ENCODE results near the gene CPSF2. TPM values are rescaled to one million over a fixed set of nuclear protein-coding genes. Genes with fewer than 3 reads are reported as not detected.
A peak's percentile ranks its signal among the peaks of the same experiment; 100 is the strongest.

The CPSF2 gene
- total RNA-seq, 4 donors from 2014 or later, result 32.8 to 62.4 (median 39.3) TPM

DNA sequence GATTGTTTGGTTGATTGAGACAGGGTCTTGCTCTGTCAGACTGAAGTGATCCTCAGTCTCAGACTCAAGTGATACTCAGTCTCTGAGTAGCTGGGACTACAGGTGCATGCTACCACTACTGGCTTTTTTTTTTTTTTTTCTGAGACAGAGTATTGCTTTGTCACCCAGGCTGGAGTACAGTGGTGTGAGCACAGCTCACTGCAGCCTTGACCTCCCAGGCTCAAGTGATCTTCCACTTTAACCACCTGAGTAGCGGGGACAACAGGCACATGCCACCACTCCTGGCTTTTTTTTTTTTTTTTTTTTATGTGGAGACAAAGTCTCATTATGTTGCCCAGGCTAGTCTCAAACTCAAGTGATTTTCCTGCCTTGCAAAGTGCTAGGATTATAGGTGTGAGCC lies 31.8 kb downstream of the CPSF2 start:
- Histone ChIP-seq H3K27ac (no peak overlapping the region), H3K36me3 (peaks cover 9 to 90% of the 10 kb centered on the region in 2 donors), H3K27me3 (no peaks in the 10 kb centered on the region), H3K9me3 (no peaks in the 10 kb centered on the region), H3K4me3 (no peak overlapping the region), H3K4me1 (peaks cover 0 to 8% (median 0%) of the 10 kb centered on the region in 3 donors)
- 100% methylated on average over 1 of the region's 1 CpG; no CpG with 5 or more reads in 1 of the 2 donors for WGBS, 2 donors (ENCODE audit: low coverage in 1 of 2)
- no peak for TF ChIP-seq POLR2A (IDR thresholded peaks at IDR 0.05)
- TF ChIP-seq, protein P1, sequence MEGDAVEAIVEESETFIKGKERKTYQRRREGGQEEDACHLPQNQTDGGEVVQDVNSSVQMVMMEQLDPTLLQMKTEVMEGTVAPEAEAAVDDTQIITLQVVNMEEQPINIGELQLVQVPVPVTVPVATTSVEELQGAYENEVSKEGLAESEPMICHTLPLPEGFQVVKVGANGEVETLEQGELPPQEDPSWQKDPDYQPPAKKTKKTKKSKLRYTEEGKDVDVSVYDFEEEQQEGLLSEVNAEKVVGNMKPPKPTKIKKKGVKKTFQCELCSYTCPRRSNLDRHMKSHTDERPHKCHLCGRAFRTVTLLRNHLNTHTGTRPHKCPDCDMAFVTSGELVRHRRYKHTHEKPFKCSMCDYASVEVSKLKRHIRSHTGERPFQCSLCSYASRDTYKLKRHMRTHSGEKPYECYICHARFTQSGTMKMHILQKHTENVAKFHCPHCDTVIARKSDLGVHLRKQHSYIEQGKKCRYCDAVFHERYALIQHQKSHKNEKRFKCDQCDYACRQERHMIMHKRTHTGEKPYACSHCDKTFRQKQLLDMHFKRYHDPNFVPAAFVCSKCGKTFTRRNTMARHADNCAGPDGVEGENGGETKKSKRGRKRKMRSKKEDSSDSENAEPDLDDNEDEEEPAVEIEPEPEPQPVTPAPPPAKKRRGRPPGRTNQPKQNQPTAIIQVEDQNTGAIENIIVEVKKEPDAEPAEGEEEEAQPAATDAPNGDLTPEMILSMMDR (IDR thresholded peaks at IDR 0.05), result no peak
- TF ChIP-seq EP300 (IDR thresholded peaks at IDR 0.05), result no peak
- no peak for TF ChIP-seq POLR2AphosphoS5 (IDR thresholded peaks at IDR 0.05)
- no peak for ATAC-seq

DNA sequence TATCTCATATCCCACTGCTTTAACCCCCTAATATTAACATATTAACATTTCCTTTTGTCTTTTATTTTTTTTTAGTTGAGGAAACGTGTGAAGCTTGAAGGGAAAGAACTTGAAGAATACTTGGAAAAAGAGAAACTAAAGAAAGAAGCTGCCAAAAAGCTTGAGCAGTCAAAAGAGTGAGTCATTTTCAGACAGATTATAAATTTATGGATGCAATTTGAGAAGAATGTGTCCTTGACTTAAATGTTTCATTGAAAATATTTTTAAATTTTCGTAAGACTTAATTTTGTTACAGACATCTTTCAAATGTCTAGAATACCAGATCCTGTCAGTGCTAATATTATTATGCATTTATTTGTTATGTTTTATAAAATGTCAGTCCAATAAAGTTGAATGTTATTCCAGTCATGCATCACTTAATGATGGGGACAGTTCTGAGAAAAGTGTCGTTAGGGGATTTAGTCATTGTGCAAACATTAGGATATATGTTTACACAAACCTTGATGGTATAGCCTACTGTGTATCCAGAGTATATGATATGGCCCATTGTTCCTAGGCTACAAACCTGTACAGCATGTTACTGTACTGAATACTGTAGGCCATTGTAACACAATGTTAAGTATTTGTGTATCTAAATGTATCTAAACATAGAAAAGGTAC lies 32.6 kb downstream of the CPSF2 start:
- TF ChIP-seq POLR2A (IDR thresholded peaks at IDR 0.05), result no peak
- TF ChIP-seq, protein P1 (IDR thresholded peaks at IDR 0.05), result no peak
- no peak for TF ChIP-seq POLR2AphosphoS5 (IDR thresholded peaks at IDR 0.05)
- no peak for TF ChIP-seq EP300 (IDR thresholded peaks at IDR 0.05)
- Histone ChIP-seq H3K4me1 (peaks cover 0 to 8% (median 0%) of the 10 kb centered on the region in 3 donors), H3K4me3 (no peak overlapping the region), H3K27ac (no peak overlapping the region), H3K9me3 (no peaks in the 10 kb centered on the region), H3K36me3 (peaks cover 14 to 90% of the 10 kb centered on the region in 2 donors), H3K27me3 (no peaks in the 10 kb centered on the region)
- no peak for ATAC-seq
- WGBS, 2 donors (ENCODE audit: low coverage in 1 of 2), result 32 to 37% methylated on average over 3 of the region's 3 CpGs

GRCh38 chr14:92160619-92161018 lies 38.9 kb downstream of the CPSF2 start:
- Histone ChIP-seq H3K4me3 (no peak overlapping the region), H3K27ac (peak overlapping the region in 3 of 4 donors; percentile 16 to 23 (median 18)), H3K36me3 (peaks cover 14 to 99% of the 10 kb centered on the region in 2 donors), H3K4me1 (no peaks in the 10 kb centered on the region), H3K9me3 (peaks cover 0 to 8% (median 0%) of the 10 kb centered on the region in 3 donors), H3K27me3 (no peaks in the 10 kb centered on the region)
- WGBS, 2 donors (ENCODE audit: low coverage in 1 of 2), result 37 to 48% methylated on average over 4 of the region's 4 CpGs
- ATAC-seq, result peak; percentile 81
- no peak for TF ChIP-seq EP300 (IDR thresholded peaks at IDR 0.05)
- no peak for TF ChIP-seq POLR2A (IDR thresholded peaks at IDR 0.05)
- no peak for TF ChIP-seq POLR2AphosphoS5 (IDR thresholded peaks at IDR 0.05)
- TF ChIP-seq, protein P1 (IDR thresholded peaks at IDR 0.05), result no peak

GRCh38 chr14:92161521-92161920 lies 39.8 kb downstream of the CPSF2 start:
- Histone ChIP-seq H3K27ac (no peak overlapping the region), H3K4me3 (no peak overlapping the region), H3K36me3 (peaks cover 14 to 99% of the 10 kb centered on the region in 2 donors), H3K4me1 (no peaks in the 10 kb centered on the region), H3K27me3 (no peaks in the 10 kb centered on the region), H3K9me3 (peaks cover 0 to 8% (median 0%) of the 10 kb centered on the region in 3 donors)
- WGBS, 2 donors (ENCODE audit: low coverage in 1 of 2), result 77 to 81% methylated on average over 3 of the region's 3 CpGs
- no peak for ATAC-seq
- no peak for TF ChIP-seq POLR2AphosphoS5 (IDR thresholded peaks at IDR 0.05)
- TF ChIP-seq EP300 (IDR thresholded peaks at IDR 0.05), result no peak
- TF ChIP-seq, protein P1 (IDR thresholded peaks at IDR 0.05), result no peak
- no peak for TF ChIP-seq POLR2A (IDR thresholded peaks at IDR 0.05)

DNA sequence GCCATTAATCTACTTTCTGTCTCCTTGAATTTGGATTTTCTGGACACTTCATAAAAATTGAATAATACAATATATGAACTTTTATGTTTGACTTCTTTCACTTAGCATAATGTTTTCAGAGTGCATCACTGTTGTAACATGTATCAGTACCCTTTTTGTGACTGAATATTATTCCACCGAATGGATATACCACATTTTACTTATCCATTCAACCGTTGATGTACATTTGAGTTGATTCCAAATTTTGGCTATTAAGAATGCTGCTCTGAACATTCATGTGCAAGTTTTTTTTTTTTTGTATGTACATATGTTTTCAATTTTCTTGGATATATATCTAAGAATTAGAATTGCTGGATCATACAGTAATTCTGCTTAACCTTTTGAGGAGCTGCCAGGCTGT lies 43.2 kb downstream of the CPSF2 start:
- no peak for TF ChIP-seq POLR2AphosphoS5 (IDR thresholded peaks at IDR 0.05)
- TF ChIP-seq POLR2A (IDR thresholded peaks at IDR 0.05), result no peak
- no peak for TF ChIP-seq EP300 (IDR thresholded peaks at IDR 0.05)
- TF ChIP-seq, protein P1 (IDR thresholded peaks at IDR 0.05), result no peak
- WGBS, 2 donors (ENCODE audit: low coverage in 1 of 2), result 95% methylated on average over 2 of the region's 2 CpGs
- Histone ChIP-seq H3K9me3 (peaks cover 0 to 8% (median 0%) of the 10 kb centered on the region in 3 donors), H3K4me1 (no peaks in the 10 kb centered on the region), H3K36me3 (peaks cover 0 to 84% of the 10 kb centered on the region in 2 donors), H3K27ac (no peak overlapping the region), H3K4me3 (no peak overlapping the region), H3K27me3 (no peaks in the 10 kb centered on the region)
- ATAC-seq, result no peak
